Thyroid gland (tissue), 4 donors: ENCODE data around the gene CNOT1.

Experiments used
- CTCF ChIP-seq, 6 experiments: fragments of 200-600 bp in 3 of 6; fragments of 450-650 bp in 3 of 6; sonication (generic) in 3 of 6; IDR thresholded peaks; one replicate each; pipeline ENCODE4 v1.5.1; 2016 to 2019; ENCODE audit warnings: antibody characterized with exemption in 6 of 6, mild to moderate bottlenecking in 2 of 6, inconsistent platforms in 1 of 6, moderate library complexity in 1 of 6
- POLR2A ChIP-seq, 2 donors: fragments of 450-650 bp; IDR thresholded peaks; one replicate each; pipeline ENCODE4 v1.6.1; 2017; ENCODE audit warnings: antibody characterized with exemption in 2 of 2, mild to moderate bottlenecking in 2 of 2, moderate library complexity in 1 of 2

GRCh38 chr16:58579587-58579986 lies 50.0 kb downstream of the CNOT1 start:
- TF ChIP-seq CTCF (IDR thresholded peaks at IDR 0.05) (no peak), POLR2A (IDR thresholded peaks at IDR 0.05) (no peak)
